Chondrocyte (in vitro differentiated cells): ENCODE results near the gene PLSCR2. TPM values are rescaled to one million over a fixed set of nuclear protein-coding genes. Genes with fewer than 3 reads are reported as not detected.

Source experiments
- DNase-seq: peaks from one replicate; pipeline ENCODE4 v3.0.0; 2021; ENCODE audit warnings: mixed read lengths, low spot score
- H3K27ac Mint-ChIP-seq: one replicate; pipeline ENCODE4 v1.8.0; 2021; ENCODE audit warnings: mild to moderate bottlenecking, moderate library complexity, mixed read lengths; ENCODE audit not compliant: unreplicated experiment
- H3K27me3 Mint-ChIP-seq: 2 replicates; pipeline ENCODE4 v1.8.0; 2021; ENCODE audit warnings: low read depth, mixed read lengths
- H3K36me3 Mint-ChIP-seq: 2 replicates; pipeline ENCODE4 v1.8.0; 2021; ENCODE audit warnings: low read depth, mixed read lengths
- H3K4me1 Mint-ChIP-seq: 2 replicates; pipeline ENCODE4 v1.8.0; 2021; ENCODE audit warnings: low read depth, mild to moderate bottlenecking, mixed read lengths
- H3K4me3 Mint-ChIP-seq: one replicate; pipeline ENCODE4 v1.8.0; 2021; ENCODE audit warnings: mild to moderate bottlenecking, moderate library complexity, mixed read lengths; ENCODE audit not compliant: unreplicated experiment
- H3K9me3 Mint-ChIP-seq: 2 replicates; pipeline ENCODE4 v1.8.0; 2021; ENCODE audit warnings: low read depth, mixed read lengths
- total RNA-seq: library from RNA; stranded (reverse); gene quantifications from 3 replicates; pipeline ENCODE4 v1.2.1, GENCODE V29; 2021
- TF ChIP-seq, protein P1 (sequence below): fragments of 200-600 bp; sonication (generic); IDR thresholded peaks from 2 replicates; pipeline ENCODE4 v1.5.0; 2021; ENCODE audit warnings: antibody characterized with exemption, mild to moderate bottlenecking, moderate library complexity

The PLSCR2 gene
- total RNA-seq, 1 donor from 2014 or later: not detected

DNA sequence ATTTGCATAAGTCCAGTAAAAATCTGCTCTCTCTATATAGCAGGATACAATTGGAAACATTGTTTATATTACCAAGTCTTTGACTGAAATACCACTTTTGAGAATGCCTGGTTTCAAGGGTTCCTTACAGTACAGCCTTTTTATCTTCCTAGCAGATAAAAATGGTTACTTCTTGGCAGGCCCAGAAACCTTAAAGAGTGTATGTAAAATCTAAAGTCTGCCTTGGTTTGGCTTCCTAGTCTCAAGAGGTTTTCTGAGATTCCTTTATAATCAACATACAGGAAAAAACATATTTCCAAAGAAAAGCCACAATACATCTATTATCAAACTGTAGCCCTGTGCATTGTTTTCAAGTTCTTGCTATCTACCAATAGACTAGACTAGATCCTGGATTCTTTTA, 84.6 kb downstream of the PLSCR2 start:
- no peak overlapping the region for H3K27ac Mint-ChIP-seq
- H3K4me3 Mint-ChIP-seq: no peak overlapping the region
- no peaks in the 10 kb centered on the region for H3K4me1 Mint-ChIP-seq
- TF ChIP-seq, protein P1, sequence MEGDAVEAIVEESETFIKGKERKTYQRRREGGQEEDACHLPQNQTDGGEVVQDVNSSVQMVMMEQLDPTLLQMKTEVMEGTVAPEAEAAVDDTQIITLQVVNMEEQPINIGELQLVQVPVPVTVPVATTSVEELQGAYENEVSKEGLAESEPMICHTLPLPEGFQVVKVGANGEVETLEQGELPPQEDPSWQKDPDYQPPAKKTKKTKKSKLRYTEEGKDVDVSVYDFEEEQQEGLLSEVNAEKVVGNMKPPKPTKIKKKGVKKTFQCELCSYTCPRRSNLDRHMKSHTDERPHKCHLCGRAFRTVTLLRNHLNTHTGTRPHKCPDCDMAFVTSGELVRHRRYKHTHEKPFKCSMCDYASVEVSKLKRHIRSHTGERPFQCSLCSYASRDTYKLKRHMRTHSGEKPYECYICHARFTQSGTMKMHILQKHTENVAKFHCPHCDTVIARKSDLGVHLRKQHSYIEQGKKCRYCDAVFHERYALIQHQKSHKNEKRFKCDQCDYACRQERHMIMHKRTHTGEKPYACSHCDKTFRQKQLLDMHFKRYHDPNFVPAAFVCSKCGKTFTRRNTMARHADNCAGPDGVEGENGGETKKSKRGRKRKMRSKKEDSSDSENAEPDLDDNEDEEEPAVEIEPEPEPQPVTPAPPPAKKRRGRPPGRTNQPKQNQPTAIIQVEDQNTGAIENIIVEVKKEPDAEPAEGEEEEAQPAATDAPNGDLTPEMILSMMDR: no peak
- no peaks in the 10 kb centered on the region for H3K9me3 Mint-ChIP-seq
- peaks cover 2% of the 10 kb centered on the region for H3K36me3 Mint-ChIP-seq
- no peaks in the 10 kb centered on the region for H3K27me3 Mint-ChIP-seq
- no peak for DNase-seq

Other genes starting within 250 kb of the PLSCR2 start
- 17.5 to 29.9 TPM (median 18.9 TPM) in 3 replicates for gene PLSCR4, start 218.5 kb downstream of the PLSCR2 start, total RNA-seq
- 21.5 to 34.6 TPM (median 23.9 TPM) in 3 replicates for gene PLSCR1, start 75.0 kb upstream of the PLSCR2 start, total RNA-seq
- not detected in 3 replicates for gene PLSCR5, start 135.8 kb upstream of the PLSCR2 start, total RNA-seq